SHP77 (cell line): Measurements from ENCODE around the gene KCNC1.

ENCODE experiments used
- DNase-seq, 2 experiments: peaks; one replicate each; lab custom pipeline; 2025; lab: John Stamatoyannopoulos, UW

KCNC1 gene

GRCh38 chr11:17716807-17717206 is 17.8 kb upstream of the KCNC1 start:
- DNase-seq: no peak

- DNase-seq: no peak
Measured at GRCh38 chr11:17718015-17718414, 16.6 kb upstream of the KCNC1 start.

- no peak for DNase-seq
Measured at GRCh38 chr11:17718510-17718962, 16.0 kb upstream of the KCNC1 start.

- no peak for DNase-seq
Measured at GRCh38 chr11:17719028-17719937, 15.3 kb upstream of the KCNC1 start, which contains the start of gene MYOD1. MYOD1 (plus strand) TSS chr11:17719571; CDS start chr11:17719783, 212 bp downstream.

- DNase-seq: no peak
Measured at GRCh38 chr11:17719938-17720795, 14.4 kb upstream of the KCNC1 start.

- DNase-seq: no peak
Measured at GRCh38 chr11:17720796-17721171, 13.8 kb upstream of the KCNC1 start.

GRCh38 chr11:17721242-17721999 is 13.2 kb upstream of the KCNC1 start:
- no peak for DNase-seq

GRCh38 chr11:17722000-17722643 is 12.5 kb upstream of the KCNC1 start:
- no peak for DNase-seq

GRCh38 chr11:17724020-17724908 is 10.3 kb upstream of the KCNC1 start:
- no peak for DNase-seq

- DNase-seq: no peak
Measured at GRCh38 chr11:17725174-17725573, 9.4 kb upstream of the KCNC1 start.

GRCh38 chr11:17730137-17730536 is 4.4 kb upstream of the KCNC1 start:
- no peak for DNase-seq

GRCh38 chr11:17730608-17731462 is 3.7 kb upstream of the KCNC1 start:
- peak; percentile 81 to 82 for DNase-seq

- no peak for DNase-seq
Measured at GRCh38 chr11:17733261-17733660, 1.3 kb upstream of the KCNC1 start.

- DNase-seq: no peak
Measured at GRCh38 chr11:17734986-17735817, 621 bp downstream of the KCNC1 start.

GRCh38 chr11:17735818-17736578 is 1.4 kb downstream of the KCNC1 start:
- DNase-seq: no peak

- DNase-seq: no peak
Measured at GRCh38 chr11:17736579-17736893, 2.0 kb downstream of the KCNC1 start.

- DNase-seq: no peak
Measured at GRCh38 chr11:17736930-17737817, 2.6 kb downstream of the KCNC1 start.
